ENCODE results near the gene C7.
A peak's percentile ranks its signal among the peaks of the same experiment; 100 is the strongest.
"Not testable (repeated sequence)": the region's sequence is repeated elsewhere in the genome, so short reads cannot be mapped to it uniquely, and the experiment has no call there.

C7 gene

DNA sequence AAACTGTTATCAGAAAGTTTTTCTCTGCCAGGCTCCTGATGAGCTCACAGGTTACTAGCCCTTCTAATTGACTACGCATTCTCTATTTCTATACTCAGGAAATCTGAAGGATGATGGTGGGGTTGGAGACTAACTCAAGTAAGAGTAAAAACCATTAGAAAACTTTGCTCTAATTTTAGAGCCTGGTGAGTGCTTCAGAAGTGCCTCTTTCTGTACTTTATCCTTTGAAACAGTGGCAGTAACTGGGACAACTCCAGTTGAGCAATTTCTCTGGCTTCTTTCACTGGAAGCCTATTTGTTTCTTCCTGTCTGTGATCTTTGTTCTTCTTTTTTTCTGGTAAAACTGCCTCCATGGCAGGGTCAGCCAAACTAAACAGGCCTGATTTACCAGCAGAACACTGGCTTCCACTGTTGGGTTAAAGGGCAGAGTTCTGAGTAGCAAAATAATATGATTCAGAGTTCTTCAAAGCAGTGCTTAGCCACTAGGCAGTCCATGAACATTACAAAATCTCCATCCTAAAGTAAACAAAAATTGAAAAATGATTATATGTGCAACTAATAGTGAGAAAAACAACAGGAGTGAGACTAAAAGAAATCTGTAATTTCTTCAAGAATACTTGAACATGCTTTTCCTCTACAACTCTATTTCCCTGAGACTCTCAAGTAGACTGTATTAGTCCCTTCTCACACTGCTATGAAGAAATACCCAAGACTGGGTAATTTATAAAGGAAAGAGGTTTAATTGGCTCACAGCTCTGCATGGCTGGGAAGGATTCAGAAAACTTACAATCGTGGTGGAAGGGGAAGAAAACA, 82.1 kb downstream of the C7 start:
- DNase-seq (ENCODE audit: low read depth, low spot score), result peak; percentile 26

GRCh38 chr5:40991981-40992559, 82.8 kb downstream of the C7 start:
- no peak for DNase-seq (ENCODE audit: low read depth, low spot score)

- DNase-seq (ENCODE audit: low read depth, low spot score), result no peak
Observed at GRCh38 chr5:40995801-40996586, 86.7 kb downstream of the C7 start.

DNA sequence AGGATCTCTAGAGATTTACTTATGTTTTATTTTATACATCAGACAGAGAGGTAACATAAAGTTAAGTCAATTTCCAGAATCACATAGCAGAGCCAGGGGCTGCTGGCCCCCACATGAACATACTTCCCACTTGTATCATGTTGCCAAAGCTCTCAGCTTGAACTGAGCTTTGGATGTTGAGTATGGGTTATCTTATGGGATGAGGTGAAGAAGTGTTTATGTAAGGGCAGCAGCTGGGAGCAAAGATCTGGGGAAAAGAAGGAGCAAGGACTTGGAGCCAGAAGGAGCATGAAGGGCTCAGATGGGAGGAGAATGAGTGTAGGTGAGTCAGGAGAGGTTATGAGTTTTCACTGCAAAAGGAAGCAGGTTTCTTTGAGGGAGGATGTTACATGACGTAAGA, 89.8 kb downstream of the C7 start:
- no peak for DNase-seq (ENCODE audit: low read depth, low spot score)

DNA sequence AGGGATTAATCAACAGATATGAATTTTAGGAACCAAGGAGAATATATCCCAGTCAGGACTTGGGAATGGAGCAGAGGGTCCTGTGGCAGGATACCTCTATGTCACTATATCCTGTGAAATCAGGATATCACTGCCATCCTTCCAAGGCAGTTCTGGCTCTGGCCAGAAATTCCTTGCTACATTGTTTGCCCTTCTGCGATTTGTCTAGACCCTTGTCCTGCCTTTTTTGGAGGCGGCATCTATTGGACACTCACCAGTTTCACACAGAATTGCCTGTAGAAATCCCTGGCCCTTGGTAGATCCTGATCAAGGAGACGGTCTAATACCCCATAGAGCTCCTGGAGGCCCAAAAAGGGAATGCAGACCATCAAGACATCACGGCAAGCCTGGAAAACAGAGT, 90.7 kb downstream of the C7 start:
- DNase-seq (ENCODE audit: low read depth, low spot score), result no peak

DNA sequence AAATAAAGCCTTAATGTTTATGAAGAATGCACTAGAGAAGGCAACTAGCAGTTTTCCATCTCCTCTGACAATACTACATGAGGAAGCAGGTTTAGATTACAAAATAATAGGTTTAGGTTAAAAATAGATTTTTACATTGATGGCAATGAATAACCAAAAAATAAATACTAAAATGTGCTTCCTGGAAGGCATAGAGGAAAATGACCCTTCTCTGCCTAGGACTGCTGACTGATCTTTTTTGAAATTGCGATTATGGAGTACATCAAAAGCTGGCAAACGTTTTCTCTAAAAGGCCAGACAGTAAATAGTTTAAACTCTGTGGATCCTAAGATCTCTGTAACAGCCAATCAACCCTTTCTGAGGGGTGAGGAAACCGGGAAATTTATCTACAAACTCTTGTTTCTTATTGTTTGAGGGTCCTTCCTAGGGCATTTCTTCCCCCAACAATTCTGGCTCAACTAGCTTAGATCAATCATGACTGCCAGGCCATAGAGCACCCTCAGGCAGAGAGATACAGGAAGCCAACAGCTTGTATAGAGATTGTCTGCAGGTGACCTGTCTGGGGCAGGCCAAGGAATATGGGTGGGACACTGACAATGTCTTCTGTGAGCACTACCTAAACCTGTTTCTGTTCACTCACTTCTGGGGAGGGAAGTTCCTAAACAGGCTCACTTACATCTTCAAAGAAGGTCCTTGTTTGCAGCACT, 94.5 kb downstream of the C7 start:
- DNase-seq (ENCODE audit: low read depth, low spot score), result no peak

DNA sequence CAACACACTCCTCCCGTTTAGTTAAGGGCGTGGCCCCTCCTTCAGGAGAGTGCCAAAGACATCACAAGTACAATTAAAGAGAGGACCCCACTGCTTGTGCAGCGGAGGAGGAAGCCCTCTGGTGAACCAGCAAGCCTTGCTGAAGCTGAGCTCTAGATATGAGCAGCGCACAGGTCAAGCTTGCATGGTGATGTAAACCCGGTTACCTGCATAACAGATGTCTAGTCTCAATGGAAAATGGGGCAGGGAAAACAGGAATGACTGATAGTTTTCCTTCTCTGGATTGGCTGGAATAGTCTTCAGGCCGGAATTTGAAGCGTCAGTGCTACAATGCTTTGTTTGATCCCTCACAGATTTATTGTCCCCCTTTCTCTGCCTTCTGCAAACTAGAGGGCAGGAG, 95.6 kb downstream of the C7 start:
- no peak for DNase-seq (ENCODE audit: low read depth, low spot score)

GRCh38 chr5:41009232-41009631, 99.9 kb downstream of the C7 start:
- no peak for DNase-seq (ENCODE audit: low read depth, low spot score)

DNA sequence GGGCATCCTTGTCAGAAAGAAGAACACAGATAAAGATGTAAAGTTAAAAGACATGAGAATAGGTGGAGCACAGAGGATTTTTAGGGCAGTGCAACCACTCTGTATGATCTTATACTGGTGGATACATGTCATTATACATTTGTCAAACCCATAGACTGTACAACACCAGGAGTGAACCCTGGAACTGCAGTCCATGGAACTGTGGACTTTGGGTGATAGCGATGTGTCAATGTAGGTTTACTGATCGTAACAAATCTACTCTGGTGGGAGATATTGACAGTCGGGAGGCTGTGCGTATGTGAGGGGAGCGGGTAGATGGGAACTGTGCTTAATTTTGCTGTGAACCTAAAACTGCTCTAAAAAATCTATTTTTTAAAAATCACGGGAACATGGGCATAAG, 101.3 kb downstream of the C7 start:
- DNase-seq (ENCODE audit: low read depth, low spot score), result no peak

GRCh38 chr5:41012318-41012717, 103.0 kb downstream of the C7 start:
- no peak for DNase-seq (ENCODE audit: low read depth, low spot score)

GRCh38 chr5:41022600-41022999, 113.3 kb downstream of the C7 start:
- DNase-seq (ENCODE audit: low read depth, low spot score), result not testable (repeated sequence)

Data from astrocyte of the hippocampus (primary cell).